ENCODE measurements around the gene AMMECR1.
"Not testable (repeated sequence)": the region's sequence is repeated elsewhere in the genome, so short reads cannot be mapped to it uniquely, and the experiment has no call there.

The AMMECR1 gene

GRCh38 chrX:110317820-110318663 is at the start of gene AMMECR1:
Gene AMMECR1, minus strand, starts transcription at chrX:110318085. Its CDS starts 14 bp downstream, at chrX:110318071.
- DNase-seq, result peak; percentile 85 to 88

GRCh38 chrX:110363244-110363643 is 45.4 kb upstream of the AMMECR1 start:
- no peak for DNase-seq

GRCh38 chrX:110359273-110359672 is 41.4 kb upstream of the AMMECR1 start:
- DNase-seq, result no peak

GRCh38 chrX:110358548-110358947 is 40.7 kb upstream of the AMMECR1 start, which contains the start of gene RTL9:
Gene RTL9, plus strand, starts transcription at chrX:110358848. Its CDS starts 91,770 bp downstream, at chrX:110450618.
- DNase-seq, result no peak

GRCh38 chrX:110346681-110347080 is 28.8 kb upstream of the AMMECR1 start:
- DNase-seq, result no peak

- no peak for DNase-seq
These were observed 23.5 kb upstream of the AMMECR1 start for GRCh38 chrX:110341189-110342035.

GRCh38 chrX:110338935-110339334 is 21.1 kb upstream of the AMMECR1 start:
- no peak for DNase-seq

GRCh38 chrX:110333458-110333857 is 15.6 kb upstream of the AMMECR1 start:
- not testable (repeated sequence) for DNase-seq

- no peak for DNase-seq
These were observed 13.7 kb upstream of the AMMECR1 start for GRCh38 chrX:110331444-110332030.

GRCh38 chrX:110328613-110329012 is 10.7 kb upstream of the AMMECR1 start:
- not testable (repeated sequence) for DNase-seq

GRCh38 chrX:110327336-110327735 is 9.5 kb upstream of the AMMECR1 start:
- peak in 1 of 2 donors; percentile 5 for DNase-seq

- DNase-seq, result no peak
These were observed 8.8 kb upstream of the AMMECR1 start for GRCh38 chrX:110326712-110327111.

GRCh38 chrX:110322603-110323002 is 4.7 kb upstream of the AMMECR1 start:
- no peak for DNase-seq

- no peak for DNase-seq
These were observed 3.8 kb upstream of the AMMECR1 start for GRCh38 chrX:110321670-110322069.

- no peak for DNase-seq
These were observed 3.2 kb upstream of the AMMECR1 start for GRCh38 chrX:110321081-110321480.

GRCh38 chrX:110320381-110320987 is 2.6 kb upstream of the AMMECR1 start:
- DNase-seq, result no peak

- DNase-seq, result no peak
These were observed 731 bp upstream of the AMMECR1 start for GRCh38 chrX:110318664-110318968.

- peak; percentile 12 to 22 for DNase-seq
These were observed 645 bp downstream of the AMMECR1 start for GRCh38 chrX:110317061-110317819.

GRCh38 chrX:110316351-110317060 is 1.4 kb downstream of the AMMECR1 start:
- no peak for DNase-seq

GRCh38 chrX:110315551-110315950 is 2.3 kb downstream of the AMMECR1 start:
- DNase-seq, result no peak

GRCh38 chrX:110311437-110312230 is 6.3 kb downstream of the AMMECR1 start:
- no peak for DNase-seq

Measured in CD4-positive, alpha-beta T cell treated with Interleukin-1 beta for 1 hour (primary cell).